ENCODE data around the gene LHX3.
"Not testable (repeated sequence)": the region's sequence is repeated elsewhere in the genome, so short reads cannot be mapped to it uniquely, and the experiment has no call there.

Gene LHX3

DNA sequence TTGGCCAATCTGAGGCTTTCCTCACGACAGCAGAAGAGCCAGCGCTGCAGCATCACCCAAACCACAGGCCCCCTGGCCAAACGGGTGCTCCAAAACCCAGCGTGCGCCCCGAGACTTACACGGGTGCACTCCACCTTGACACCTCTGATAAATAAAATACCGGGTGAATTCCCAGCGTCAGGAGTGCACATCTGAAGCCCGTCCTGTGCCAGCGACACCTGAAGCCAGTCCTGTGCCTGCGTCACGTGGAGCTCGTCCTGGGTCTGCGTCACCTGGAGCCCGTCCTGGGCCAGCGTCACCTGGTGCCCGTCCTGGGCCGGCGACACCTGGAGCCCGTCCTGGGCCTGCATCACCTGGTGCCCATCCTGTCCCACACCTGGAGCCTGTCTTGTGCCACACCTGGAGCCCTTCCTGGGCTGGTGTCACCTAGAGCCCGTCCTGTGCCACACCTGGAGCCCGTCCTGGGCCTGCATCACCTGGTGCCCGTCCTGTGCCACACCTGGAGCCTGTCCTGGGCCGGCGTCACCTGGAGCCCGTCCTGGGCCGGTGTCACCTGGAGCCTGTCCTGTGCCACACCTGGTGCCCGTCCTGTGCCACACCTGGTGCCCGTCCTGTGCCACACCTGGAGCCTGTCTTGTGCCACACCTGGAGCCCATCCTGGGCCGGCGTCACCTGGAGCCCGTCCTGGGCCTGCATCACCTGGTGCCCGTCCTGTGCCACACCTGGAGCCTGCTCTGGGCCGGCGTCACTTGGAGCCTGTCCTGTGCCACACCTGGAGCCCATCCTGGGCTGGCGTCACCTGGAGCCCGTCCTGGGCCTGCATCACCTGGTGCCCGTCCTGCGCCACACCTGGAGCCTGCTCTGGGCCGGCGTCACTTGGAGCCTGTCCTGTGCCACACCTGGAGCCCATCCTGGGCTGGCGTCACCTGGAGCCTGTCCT, 31.8 kb upstream of the LHX3 start:
- H2AFZ ChIP-seq (ENCODE audit: low read depth, low read length); H3K4me1 ChIP-seq (ENCODE audit: insufficient read depth, low read length); H3K27me3 ChIP-seq (ENCODE audit: insufficient read depth, low read length); H3K4me3 ChIP-seq (ENCODE audit: low read length); H3K9me3 ChIP-seq (ENCODE audit: low read length): not testable (repeated sequence)
- peaks cover 20% of the 10 kb centered on the region for H3K36me3 ChIP-seq (ENCODE audit: insufficient read depth, low read length)

DNA sequence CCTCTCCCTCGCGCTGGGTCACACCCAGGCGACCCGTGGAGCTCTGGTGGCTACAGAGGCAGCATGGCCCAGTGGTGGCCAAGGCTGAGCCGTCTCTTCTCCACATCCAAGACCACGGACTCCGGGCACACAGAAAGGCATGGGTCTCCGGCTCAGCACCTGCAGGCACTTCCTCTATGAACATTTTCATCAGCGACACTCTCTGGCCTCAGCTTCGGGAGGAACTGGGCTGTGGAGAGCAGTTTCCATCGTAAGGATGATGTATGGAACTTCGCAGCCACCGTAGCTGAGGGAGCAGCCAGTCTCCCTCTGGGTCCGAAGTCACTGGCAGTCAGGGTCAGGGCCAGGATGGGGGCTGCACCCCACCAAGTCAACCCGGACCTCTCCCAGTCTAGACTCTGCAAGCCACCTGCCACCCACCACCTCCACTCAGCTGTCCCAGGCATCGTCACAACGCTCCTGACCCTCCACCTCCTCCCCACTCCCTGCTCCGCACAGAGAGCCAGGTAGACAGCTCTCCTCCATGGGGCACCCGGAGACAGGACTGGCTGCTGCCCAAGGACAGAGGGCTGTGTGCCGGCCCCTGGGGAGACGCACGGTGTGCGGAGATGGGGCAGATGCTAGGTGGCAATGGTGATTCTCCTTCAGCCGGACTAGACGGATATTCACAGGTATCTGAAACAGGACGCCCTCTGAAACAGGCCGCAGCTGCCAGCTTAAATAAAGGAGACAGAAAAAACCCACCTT, 31.0 kb upstream of the LHX3 start:
- no peaks in the 10 kb centered on the region for H3K27me3 ChIP-seq (ENCODE audit: insufficient read depth, low read length)
- H2AFZ ChIP-seq (ENCODE audit: low read depth, low read length) = no peak overlapping the region
- peaks cover 20% of the 10 kb centered on the region for H3K36me3 ChIP-seq (ENCODE audit: insufficient read depth, low read length)
- H3K9me3 ChIP-seq (ENCODE audit: low read length) = no peaks in the 10 kb centered on the region
- H3K4me3 ChIP-seq (ENCODE audit: low read length) = no peak overlapping the region
- H3K4me1 ChIP-seq (ENCODE audit: insufficient read depth, low read length) = peaks cover 5% of the 10 kb centered on the region

DNA sequence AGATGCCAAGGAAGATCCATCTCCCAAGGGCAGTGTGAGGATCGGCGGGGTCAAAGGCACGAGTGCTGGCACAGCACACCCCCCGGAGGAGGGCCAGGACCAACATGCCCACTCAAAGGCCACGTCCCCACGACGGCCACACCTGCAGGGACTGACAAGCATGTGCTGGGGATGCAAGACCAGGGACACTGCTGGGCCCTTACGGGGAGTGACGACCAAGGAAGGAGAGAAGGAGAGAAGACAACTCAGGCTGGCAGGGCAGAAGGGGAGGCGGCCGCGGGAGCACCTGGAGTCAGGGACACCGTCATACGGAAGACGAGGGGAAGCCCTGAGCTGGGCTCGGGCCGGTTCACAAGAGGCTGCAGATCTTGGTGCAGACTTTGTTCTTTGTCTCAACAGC, 30.2 kb upstream of the LHX3 start:
- H3K9me3 ChIP-seq (ENCODE audit: low read length) = no peaks in the 10 kb centered on the region
- H3K4me1 ChIP-seq (ENCODE audit: insufficient read depth, low read length) = peaks cover 3% of the 10 kb centered on the region
- H3K27me3 ChIP-seq (ENCODE audit: insufficient read depth, low read length) = no peaks in the 10 kb centered on the region
- H3K36me3 ChIP-seq (ENCODE audit: insufficient read depth, low read length) = peaks cover 20% of the 10 kb centered on the region
- H3K4me3 ChIP-seq (ENCODE audit: low read length) = no peak overlapping the region
- H2AFZ ChIP-seq (ENCODE audit: low read depth, low read length) = no peak overlapping the region

DNA sequence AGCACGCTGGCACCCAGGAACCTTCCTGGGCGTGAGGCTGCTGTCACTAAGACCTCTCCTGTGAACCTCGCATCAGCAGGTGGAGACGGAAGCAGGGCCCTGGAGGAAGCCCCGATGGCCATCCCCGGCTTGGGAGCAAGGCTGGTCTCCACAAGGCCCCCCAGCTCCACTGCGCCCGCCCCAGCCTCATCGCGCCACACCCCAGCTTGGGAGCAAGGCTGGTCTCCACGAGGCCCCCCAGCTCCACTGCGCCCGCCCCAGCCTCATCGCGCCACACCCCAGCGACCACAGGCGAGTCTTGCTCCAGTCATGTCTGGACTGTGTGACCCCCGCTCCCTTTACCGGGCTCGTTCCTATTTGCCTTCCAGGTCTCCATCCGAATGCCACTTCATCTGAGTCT, 29.7 kb upstream of the LHX3 start:
- Histone ChIP-seq H3K27me3 (ENCODE audit: insufficient read depth, low read length) (no peaks in the 10 kb centered on the region), H3K36me3 (ENCODE audit: insufficient read depth, low read length) (peaks cover 20% of the 10 kb centered on the region)

DNA sequence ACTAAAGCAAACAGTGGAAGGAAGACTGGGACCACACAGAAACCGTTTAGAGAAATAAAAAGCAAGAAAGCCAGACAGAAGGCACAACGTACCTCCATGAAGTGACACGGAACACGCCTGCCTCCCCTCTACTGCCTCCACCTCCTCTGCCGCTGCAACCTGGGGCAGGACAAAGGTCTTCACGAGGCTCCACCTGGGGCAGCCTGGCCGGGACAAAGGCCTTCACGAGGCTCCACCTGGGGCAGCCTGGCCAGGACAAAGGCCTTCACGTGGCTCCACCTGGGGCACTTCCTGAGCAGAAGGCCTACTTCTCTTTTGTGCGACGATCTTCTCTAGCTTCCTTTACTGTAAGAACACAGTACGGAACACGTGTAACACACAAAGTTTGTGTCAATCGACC, 28.9 kb upstream of the LHX3 start:
- H3K4me1 ChIP-seq (ENCODE audit: insufficient read depth, low read length) = no peaks in the 10 kb centered on the region
- peaks cover 20% of the 10 kb centered on the region for H3K36me3 ChIP-seq (ENCODE audit: insufficient read depth, low read length)

More for the DNA sequence above, 29.7 kb upstream of the LHX3 start:
- no peaks in the 10 kb centered on the region for H3K9me3 ChIP-seq (ENCODE audit: low read length)
- no peaks in the 10 kb centered on the region for H3K4me1 ChIP-seq (ENCODE audit: insufficient read depth, low read length)
- H3K4me3 ChIP-seq (ENCODE audit: low read length) = no peak overlapping the region
- no peak overlapping the region for H2AFZ ChIP-seq (ENCODE audit: low read depth, low read length)

DNA sequence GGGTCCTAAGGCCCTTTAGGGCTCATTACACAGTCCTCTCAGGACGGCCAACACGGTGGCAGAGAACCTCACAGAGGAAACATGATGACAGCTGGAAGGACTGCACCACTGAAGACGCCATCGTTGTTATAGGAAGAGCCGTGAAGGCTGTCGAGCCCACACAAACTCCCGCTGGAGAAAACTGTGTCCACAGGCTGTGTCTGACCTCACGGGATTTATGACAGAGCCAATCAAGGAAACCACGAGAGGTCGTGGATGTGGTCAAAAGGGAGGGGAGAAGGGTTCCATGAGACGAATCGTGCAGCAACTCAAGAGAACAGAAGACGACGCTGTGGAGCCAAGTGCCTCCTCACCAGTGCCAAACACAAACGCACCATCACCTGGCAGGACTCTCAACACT, 28.5 kb upstream of the LHX3 start:
- H3K9me3 ChIP-seq (ENCODE audit: low read length) = no peaks in the 10 kb centered on the region
- H3K4me1 ChIP-seq (ENCODE audit: insufficient read depth, low read length) = peaks cover 2% of the 10 kb centered on the region
- H3K36me3 ChIP-seq (ENCODE audit: insufficient read depth, low read length) = peaks cover 20% of the 10 kb centered on the region

More for the DNA sequence above, 28.9 kb upstream of the LHX3 start:
- no peak overlapping the region for H2AFZ ChIP-seq (ENCODE audit: low read depth, low read length)
- no peak overlapping the region for H3K4me3 ChIP-seq (ENCODE audit: low read length)
- no peaks in the 10 kb centered on the region for H3K9me3 ChIP-seq (ENCODE audit: low read length)
- H3K27me3 ChIP-seq (ENCODE audit: insufficient read depth, low read length) = no peaks in the 10 kb centered on the region

DNA sequence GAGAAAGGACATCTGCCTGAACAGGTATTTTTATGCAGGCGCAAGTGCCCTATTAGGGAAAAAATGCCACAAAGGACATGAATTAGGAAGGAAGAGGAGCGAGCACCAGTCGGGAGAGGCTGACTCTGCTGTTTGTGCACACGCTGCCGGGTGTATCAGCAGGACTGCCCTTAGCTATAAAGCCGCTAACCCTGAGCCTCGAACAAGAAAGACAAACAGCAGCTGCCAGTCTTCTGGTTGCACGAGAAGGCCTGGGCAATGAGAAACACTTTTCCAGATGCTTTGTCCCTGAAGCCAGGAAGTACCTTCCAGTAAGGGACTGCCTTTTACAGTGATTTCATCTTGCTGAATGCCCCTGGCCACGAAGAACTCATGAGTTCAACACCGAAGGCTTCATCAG, 28.0 kb upstream of the LHX3 start:
- Histone ChIP-seq H3K36me3 (ENCODE audit: insufficient read depth, low read length) (peaks cover 20% of the 10 kb centered on the region), H3K27me3 (ENCODE audit: insufficient read depth, low read length) (no peaks in the 10 kb centered on the region), H3K4me3 (ENCODE audit: low read length) (no peak overlapping the region), H3K9me3 (ENCODE audit: low read length) (no peaks in the 10 kb centered on the region), H2AFZ (ENCODE audit: low read depth, low read length) (no peak overlapping the region), H3K4me1 (ENCODE audit: insufficient read depth, low read length) (peaks cover 4% of the 10 kb centered on the region)

More for the DNA sequence above, 28.5 kb upstream of the LHX3 start:
- no peak overlapping the region for H3K4me3 ChIP-seq (ENCODE audit: low read length)
- H2AFZ ChIP-seq (ENCODE audit: low read depth, low read length) = no peak overlapping the region
- no peaks in the 10 kb centered on the region for H3K27me3 ChIP-seq (ENCODE audit: insufficient read depth, low read length)

DNA sequence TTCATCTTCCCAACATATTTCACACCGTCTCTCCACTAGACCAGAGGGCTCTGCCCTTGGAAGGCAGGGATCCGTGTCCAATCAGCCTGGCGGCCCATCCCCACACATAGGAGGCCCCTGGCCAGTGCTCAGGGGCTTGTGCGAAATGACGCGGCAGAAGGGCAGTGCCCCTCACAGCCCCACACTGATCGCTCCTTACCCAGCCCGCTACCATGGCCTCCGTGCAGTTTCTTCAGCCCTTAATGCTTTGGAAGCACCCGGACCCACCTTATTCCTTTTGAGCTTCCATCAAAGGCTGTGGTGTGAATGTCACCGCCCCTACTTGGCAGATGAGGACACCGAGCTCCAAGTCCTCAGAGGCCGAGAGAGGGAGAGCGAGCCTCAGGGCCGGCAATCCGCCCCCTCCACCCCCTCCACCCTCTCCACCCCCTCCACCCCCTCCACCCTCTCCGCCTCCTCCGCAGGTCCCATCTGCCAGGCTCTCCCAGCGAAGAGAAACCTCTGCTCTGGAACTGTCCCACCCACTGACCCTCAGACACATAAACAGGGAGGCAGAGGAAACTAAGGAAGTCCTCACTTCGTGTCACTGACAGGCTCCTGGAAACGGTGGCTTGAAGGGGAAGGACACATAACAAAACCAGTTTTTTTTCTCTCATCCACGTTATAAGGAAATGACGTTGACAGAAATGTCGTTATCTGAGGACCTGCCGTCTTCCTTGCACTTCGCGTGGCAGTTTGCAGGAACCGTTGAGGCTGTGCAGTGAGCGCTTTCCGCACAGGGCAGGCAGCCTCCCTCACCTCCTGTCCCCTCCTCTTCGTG, 26.8 kb upstream of the LHX3 start:
- peaks cover 4% of the 10 kb centered on the region for H3K4me1 ChIP-seq (ENCODE audit: insufficient read depth, low read length)
- H3K36me3 ChIP-seq (ENCODE audit: insufficient read depth, low read length) = peaks cover 20% of the 10 kb centered on the region
- H3K9me3 ChIP-seq (ENCODE audit: low read length) = no peaks in the 10 kb centered on the region
- no peak overlapping the region for H2AFZ ChIP-seq (ENCODE audit: low read depth, low read length)
- H3K4me3 ChIP-seq (ENCODE audit: low read length) = no peak overlapping the region
- no peaks in the 10 kb centered on the region for H3K27me3 ChIP-seq (ENCODE audit: insufficient read depth, low read length)

DNA sequence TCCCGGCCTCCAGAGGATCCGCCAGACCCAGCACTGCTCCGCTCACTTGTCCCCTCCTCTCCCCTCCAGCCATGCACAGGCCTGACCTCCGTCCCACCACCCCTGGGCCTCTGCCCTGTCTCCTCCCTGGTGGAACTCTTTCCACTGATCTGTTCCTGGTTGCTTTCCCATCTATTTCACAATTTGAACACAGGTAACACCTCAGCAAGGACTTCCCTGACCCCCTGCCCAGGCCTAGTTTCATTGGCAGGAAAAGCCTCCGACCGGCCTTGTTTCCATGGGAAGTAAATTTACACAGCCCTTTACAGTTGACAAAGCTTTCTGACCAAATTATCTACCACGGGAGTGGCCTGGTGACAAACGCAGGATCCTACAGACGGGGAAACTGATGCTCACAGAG, 25.8 kb upstream of the LHX3 start:
- H2AFZ ChIP-seq (ENCODE audit: low read depth, low read length) = no peak overlapping the region
- H3K4me3 ChIP-seq (ENCODE audit: low read length) = no peak overlapping the region
- peaks cover 12% of the 10 kb centered on the region for H3K36me3 ChIP-seq (ENCODE audit: insufficient read depth, low read length)
- H3K4me1 ChIP-seq (ENCODE audit: insufficient read depth, low read length) = peaks cover 4% of the 10 kb centered on the region
- H3K9me3 ChIP-seq (ENCODE audit: low read length) = no peaks in the 10 kb centered on the region
- H3K27me3 ChIP-seq (ENCODE audit: insufficient read depth, low read length) = no peaks in the 10 kb centered on the region

DNA sequence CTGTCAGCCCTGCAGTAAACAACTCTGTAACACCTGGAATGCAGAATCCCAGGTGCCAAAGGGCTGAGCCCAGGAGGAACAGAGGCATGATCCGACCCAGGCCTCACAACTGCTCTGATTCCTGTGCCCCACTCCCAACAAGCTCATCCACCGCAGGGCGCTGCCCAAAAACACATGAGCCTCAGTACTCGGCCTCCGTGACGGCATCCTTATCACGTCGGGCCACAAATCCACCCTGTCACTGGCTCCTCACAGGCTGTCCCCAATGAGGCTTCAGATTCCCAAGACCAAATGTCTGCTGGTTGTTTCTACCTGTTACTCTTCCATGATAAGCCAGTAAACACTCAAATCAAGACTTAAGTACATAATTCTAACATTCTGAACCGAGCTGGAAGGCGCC, 25.4 kb upstream of the LHX3 start:
- Histone ChIP-seq H2AFZ (ENCODE audit: low read depth, low read length) (no peak overlapping the region), H3K27me3 (ENCODE audit: insufficient read depth, low read length) (no peaks in the 10 kb centered on the region), H3K4me3 (ENCODE audit: low read length) (no peak overlapping the region), H3K36me3 (ENCODE audit: insufficient read depth, low read length) (peaks cover 8% of the 10 kb centered on the region), H3K4me1 (ENCODE audit: insufficient read depth, low read length) (peaks cover 4% of the 10 kb centered on the region), H3K9me3 (ENCODE audit: low read length) (no peaks in the 10 kb centered on the region)

DNA sequence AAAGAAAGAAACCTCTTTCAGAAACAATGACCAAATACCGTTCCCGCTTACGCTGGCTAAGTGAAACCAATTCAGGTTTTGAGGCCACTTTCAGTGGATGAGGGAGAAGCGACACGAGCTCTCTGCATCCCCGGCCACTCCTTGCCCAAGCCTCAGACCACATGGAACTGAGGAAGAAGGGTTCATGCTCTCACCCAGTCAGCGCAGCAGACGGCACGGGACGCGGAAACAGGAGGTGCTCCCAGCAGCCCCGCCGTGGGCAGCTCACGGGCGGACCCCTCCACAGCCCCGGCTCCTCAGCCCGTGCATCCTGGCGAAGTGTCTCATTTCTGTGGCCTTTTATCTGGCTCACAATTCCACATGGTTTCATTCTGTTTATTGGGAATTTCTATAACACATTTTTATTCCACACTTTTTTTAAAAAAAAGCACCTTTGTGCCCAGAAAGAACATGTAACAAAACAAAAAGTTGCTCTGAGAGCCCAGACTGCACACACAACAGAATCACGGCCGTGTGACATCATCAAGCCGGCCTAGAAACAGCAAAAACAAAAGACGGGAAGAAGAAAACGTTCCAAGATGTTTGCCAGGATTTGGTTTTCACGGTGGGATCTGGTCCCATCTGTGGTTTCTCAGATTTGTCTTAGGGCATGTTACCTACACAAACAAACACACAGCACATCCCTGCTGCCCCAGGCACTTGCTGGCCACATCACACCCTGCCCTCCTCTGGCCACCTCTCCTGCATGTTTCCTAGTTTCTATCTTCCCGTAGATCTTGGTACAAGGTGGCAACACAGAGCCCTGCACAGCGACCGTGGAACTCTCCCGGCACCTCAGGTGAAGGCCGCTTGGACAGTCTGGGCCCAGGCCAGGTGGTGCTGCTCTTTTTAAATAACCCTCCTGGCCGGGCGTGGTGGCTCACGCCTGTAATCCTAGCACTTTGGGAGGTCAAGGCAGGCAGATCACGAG, 24.5 kb upstream of the LHX3 start:
- Histone ChIP-seq H3K27me3 (ENCODE audit: insufficient read depth, low read length) (no peaks in the 10 kb centered on the region), H2AFZ (ENCODE audit: low read depth, low read length) (no peak overlapping the region), H3K36me3 (ENCODE audit: insufficient read depth, low read length) (no peaks in the 10 kb centered on the region), H3K4me3 (ENCODE audit: low read length) (no peak overlapping the region), H3K9me3 (ENCODE audit: low read length) (no peaks in the 10 kb centered on the region), H3K4me1 (ENCODE audit: insufficient read depth, low read length) (peaks cover 4% of the 10 kb centered on the region)
